GM18499 (cell line): ENCODE data around the gene C4orf51.

Experiments used
- ATAC-seq: cut with Tn5 transposase; IDR thresholded peaks from one replicate; pipeline ENCODE4 v1.9.1; 2021; ENCODE audit warnings: moderate number of reproducible peaks; ENCODE audit not compliant: insufficient read depth, unreplicated experiment

Gene C4orf51

DNA sequence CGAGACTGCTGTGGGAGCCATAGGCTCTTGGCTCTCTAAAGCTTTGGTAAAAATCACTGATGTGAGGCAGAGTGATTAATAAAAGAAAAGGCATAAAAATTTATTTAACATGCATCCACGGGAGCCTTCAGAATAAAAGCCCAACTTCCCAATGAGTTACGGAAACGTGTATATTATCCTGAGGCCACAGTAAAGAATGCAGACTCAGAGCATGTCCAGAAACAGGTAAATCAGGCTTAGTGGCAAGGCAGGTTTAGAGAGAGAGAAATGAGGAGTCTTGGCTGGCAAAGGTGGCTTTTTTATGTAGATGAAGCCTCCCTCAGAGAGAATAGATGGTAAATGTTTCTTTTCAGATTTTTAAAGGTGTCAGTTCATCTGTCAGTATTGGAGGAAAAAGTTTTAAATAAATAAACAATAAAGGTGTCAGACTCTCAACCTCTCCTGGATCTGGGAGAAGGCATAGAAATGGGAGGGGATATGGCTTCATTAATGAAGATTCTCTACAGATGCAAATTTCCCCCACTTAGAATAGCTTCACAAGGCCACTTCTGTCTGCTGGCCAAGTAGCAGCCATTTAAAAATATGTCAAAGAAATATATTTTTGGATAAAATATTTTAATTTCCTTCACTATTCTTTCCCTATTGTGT lies 24.0 kb downstream of the C4orf51 start:
- ATAC-seq: no peak

- no peak for ATAC-seq
These were observed 29.4 kb downstream of the C4orf51 start for GRCh38 chr4:145709336-145709735.

- ATAC-seq: no peak
These were observed 29.9 kb downstream of the C4orf51 start for GRCh38 chr4:145709843-145710242.

- ATAC-seq: no peak
These were observed 36.3 kb downstream of the C4orf51 start for GRCh38 chr4:145716200-145716599.

- ATAC-seq: no peak
These were observed 36.8 kb downstream of the C4orf51 start for GRCh38 chr4:145716661-145717200.

DNA sequence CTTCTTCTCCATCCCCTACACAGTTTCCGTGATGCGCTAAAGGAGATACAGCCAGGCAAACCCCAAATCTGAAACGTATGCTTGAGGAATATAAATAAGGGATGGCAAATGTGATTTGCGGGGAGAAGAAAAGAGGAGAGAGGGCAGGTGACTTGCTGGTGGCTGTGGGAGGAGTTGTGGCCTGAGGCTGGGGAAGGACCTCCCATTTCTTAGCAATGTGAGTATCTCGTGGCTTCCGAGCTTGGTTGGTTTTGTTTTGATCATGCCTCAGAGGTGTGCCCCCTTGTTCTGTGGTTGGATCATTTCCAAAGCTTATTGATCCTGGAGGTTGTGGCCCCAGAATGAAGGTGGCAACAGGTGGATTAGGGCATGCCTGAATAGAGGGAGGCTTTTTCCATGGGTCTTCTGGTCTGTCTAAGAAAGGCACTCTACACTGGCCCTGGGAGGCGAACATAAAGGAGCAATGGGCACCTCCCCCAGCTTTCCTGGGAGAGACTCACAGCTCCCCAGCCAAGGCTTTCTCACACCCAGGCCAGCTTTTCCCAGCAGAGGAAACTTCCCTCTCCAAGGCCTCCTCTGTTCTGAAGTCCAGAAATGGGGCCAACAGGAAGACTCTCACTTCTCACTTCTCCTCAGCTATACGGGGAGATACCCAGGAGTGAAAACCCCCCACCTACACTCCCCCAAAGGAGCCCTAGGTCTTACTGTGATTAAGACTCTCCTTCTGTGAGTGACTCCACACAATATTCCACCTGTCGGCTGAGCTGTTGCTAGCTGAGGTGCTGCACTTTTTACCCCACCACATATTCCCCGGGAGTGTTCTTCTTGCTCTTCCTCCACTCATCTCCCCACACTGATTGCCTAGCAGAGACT lies 40.0 kb downstream of the C4orf51 start:
- peak; percentile 70 for ATAC-seq

DNA sequence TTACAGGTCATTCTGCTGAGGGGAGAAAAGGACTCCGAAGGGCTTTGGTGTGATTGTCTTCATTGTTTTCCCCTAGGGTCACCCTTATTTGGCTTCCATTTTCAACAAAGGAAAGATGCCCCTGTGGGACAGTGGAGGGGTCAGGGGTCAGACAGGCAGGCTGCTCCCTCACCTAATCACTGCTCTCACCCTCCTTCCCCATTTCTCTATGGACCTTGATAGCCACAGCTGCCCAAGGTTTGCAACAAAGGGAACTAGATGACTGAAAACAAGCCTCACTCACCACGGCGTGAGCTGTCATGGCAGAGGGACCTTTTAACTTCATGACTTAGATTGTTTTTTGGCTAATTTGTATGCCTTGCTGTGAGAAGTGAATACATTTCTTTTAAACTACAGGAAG lies 40.7 kb downstream of the C4orf51 start:
- peak; percentile 20 for ATAC-seq

- ATAC-seq: no peak
These were observed 42.6 kb downstream of the C4orf51 start for GRCh38 chr4:145722561-145722960.

- ATAC-seq: no peak
These were observed 43.4 kb downstream of the C4orf51 start for GRCh38 chr4:145723336-145723735.

DNA sequence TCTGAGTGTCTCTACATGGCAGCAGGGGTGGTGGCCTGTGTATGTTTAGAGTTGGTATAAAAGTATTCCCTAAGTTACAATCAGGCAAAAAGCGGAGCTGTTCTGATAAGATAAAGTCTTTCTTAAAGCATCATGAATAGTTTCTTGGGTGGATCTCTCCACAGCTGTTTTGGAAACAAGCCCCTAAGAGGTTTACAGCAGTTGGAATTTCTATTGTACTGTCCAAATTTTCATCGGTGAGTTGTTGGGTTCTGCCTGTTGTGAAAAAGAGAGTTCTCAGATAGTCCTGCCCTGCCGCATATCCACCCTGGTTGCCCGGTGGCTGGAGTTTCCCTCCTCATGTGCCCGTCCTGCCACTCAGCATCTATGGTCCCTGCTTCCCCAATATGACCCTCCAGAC lies 50.1 kb downstream of the C4orf51 start:
- no peak for ATAC-seq

DNA sequence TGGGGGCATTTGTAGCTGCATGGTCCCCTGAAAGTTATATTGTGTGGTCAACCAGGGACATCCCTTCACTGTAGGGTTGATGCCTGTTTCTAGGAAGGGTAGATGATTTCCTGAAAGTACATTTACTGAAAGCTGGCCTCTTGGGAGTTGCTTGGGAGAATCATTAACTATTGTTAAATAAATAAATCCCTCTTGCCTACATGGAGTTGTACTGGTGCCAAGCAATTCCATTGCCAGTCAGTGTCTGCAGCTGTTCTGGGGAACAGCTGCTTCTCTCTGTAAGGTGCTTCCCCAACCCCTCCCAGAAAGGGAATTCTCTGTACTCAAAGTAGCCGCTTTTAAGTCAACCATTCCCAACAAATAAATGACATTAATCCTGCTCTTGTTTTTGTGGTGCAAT lies 51.1 kb downstream of the C4orf51 start:
- no peak for ATAC-seq

DNA sequence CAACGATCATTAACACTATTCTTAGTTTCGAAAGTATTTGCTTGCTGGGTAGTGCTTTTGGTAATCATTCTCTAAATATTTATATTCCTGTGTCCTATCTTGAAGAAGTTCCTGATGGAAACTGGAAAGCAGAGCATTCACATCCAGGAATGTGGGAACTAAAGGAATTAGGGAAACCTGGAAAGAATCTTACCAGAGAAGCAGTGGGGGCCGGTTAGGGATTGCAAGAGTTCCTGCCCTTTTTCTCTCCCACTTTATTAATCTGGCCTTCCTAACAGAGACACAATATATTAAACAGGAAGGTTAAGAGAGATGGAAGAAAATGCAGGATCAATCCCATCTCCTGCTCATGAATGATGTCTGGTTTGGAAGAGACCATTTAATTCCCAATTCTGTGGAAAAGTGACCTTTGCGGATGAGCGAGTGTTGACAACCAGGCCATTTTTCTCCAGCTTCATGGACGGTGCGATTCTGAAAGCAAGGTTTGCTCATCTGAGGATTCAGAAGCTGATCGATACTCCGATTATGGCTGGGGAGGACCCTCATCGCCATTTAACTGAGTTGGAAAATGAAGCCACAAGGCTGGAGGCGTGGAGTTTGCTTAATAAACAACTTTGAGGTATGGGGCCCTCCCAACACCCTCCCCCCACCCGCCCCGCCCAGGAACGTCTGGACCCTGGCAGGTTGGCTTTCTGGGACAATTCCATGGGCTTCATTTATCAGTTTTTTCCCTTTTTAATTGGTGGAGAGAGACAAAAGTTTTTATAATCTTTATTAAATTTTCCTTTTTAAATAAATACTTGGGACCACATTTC lies 52.3 kb downstream of the C4orf51 start:
- no peak for ATAC-seq

DNA sequence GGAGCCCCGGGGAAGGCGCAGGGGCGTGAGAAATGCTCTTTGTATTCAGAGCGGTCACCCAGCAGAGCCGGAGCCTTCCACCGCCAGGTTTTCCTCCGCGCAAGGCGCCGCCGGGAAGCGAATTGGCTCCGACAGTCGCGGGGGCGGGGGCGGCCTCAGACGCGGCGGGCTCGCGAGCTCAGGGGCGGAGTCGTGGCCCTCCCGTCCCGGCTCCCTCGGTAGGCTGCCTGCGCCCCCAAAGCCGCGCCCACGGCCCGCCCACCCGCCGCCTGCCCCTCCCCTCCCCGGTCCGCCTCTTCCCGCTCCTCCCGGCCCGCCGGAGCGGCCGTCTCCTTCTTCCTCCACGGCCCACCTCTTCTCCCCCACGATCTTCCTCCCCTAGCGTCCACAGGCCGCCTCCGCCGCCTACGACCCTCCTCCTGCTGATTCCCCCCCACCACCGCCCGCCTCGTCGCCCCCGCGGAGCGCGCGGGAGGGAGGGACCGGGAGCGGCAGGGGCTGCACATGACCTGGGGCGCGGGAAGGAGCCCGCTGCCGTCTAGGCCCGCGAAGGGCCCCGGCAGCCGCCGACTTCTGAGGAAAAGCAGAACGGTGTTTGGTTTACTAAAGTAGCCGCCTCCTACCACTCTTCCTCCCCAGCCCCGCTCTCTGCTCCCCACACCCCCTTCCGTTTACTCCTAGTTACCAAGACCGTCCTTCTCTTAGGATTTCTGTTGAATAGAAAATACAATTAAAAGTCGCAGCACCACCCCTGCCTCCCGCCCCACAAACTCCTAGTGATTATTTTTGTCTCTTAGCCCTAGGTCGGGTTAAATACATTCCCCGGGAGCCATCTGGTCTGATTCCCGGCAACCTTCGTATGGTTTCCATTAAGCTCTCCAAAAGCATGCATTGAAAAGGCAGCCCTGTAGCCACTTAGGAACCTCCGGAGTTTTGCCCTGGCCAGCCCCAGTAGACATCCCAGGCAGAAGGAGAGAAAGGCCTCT lies 53.2 kb downstream of the C4orf51 start:
- ATAC-seq: no peak

- no peak for ATAC-seq
These were observed 54.1 kb downstream of the C4orf51 start for GRCh38 chr4:145734031-145734430.

DNA sequence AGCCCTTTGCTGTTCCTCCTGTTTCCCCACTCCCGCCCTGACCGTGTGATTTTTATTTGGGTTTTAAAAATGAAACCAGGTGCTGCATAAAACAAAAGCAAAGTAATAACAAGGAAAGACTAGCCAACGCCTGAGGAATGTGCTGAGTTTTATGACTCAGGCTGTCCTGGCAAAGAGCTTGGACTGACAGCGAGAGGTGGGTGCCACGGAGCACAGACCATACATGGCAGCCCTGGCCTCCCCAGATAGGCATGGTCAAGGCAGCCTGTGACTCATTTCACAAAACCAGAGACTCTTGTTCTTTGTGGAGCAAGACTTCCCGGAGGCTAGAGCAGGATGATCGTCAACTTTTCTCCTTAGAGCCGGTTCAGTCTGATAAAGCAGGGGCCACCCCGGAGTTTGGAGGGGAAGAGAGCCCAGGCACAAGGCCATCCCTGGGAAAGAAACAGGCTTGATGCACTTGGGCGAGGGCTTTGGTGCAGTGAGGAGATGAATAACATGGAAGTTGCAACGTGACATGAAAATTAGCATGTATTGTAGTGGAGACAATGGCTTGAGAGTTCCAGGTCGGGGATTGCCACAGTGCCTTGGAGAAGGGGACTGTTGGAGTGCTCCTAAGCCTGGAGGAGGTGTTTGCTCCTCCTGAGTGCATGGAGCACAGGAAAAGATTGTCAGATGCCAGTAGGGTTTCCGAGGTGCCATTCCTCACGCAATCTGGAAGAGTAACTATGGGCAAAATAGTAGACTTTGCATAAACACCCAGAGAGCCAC lies 54.8 kb downstream of the C4orf51 start:
- ATAC-seq: peak; percentile 52

- ATAC-seq: no peak
These were observed 55.4 kb downstream of the C4orf51 start for GRCh38 chr4:145735347-145735675.

- no peak for ATAC-seq
These were observed 55.9 kb downstream of the C4orf51 start for GRCh38 chr4:145735827-145736226.

- no peak for ATAC-seq
These were observed 56.4 kb downstream of the C4orf51 start for GRCh38 chr4:145736241-145736831.

DNA sequence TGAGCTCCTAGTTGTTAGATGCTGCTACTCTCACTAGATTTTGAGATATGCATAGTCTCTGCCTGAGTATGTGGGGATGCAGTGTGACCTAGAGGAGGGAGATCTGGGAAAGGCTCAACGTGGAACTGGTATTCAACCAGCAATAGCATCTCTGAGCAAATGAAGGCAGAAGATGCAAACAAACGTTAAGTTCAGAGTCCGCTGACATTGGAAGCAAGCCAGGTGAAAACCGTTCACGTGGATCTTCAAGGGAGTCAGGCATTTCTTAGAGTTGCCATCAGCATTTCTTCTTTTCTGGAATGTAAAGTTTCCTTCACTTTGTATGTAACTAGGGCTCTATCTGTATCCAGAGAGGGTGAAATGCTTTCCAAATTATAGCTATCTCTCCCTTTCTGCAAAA lies 59.9 kb downstream of the C4orf51 start:
- no peak for ATAC-seq
